Caco-2 (cell line): ENCODE measurements around the gene RETREG1. TPM values are rescaled to one million over a fixed set of nuclear protein-coding genes. Genes with fewer than 3 reads are reported as not detected.

Experiments
- BruUV-seq: library from RNA; stranded (reverse); fragments of 400-500 nt; replicated peaks from 2 replicates; lab custom pipeline; 2021; lab: Mats Ljungman, UMichigan
- CTCF ChIA-PET: fragments of 300-600 bp; sonication (Branson Sonifier 250); formaldehyde crosslinking; loops from one replicate; lab custom pipeline; 2022; ENCODE audit warnings: antibody characterized with exemption; lab: Charles Lee
- POLR2A ChIA-PET: fragments of 300-600 bp; sonication (Branson Sonifier 250); formaldehyde crosslinking; loops from one replicate; lab custom pipeline; 2022; ENCODE audit warnings: antibody characterized with exemption; lab: Charles Lee
- DNase-seq, 2 experiments: peaks; one replicate each; pipeline versions ENCODE4 v3.0.0 to v3.0.0-alpha.2; 2020 to 2022
- H3K27me3 ChIP-seq: replicated peaks from 2 replicates; pipeline ENCODE4 v1.6.0; 2011; ENCODE audit warnings: low read length; ENCODE audit not compliant: control insufficient read depth, insufficient read depth
- H3K36me3 ChIP-seq: 2 replicates; pipeline ENCODE4 v1.5.1; 2011; ENCODE audit warnings: low read length; ENCODE audit not compliant: control insufficient read depth, insufficient read depth
- H3K4me1 ChIP-seq: fragments of 250-450 bp; sonication (Bioruptor Pico); 2 replicates; pipeline ENCODE4 v1.5.1; 2020; ENCODE audit warnings: mild to moderate bottlenecking
- H3K4me3 ChIP-seq: 2 replicates; pipeline ENCODE4 v1.5.1; 2011; ENCODE audit warnings: low read depth, mild to moderate bottlenecking, control low read depth, low read length
- H3K9me3 ChIP-seq: fragments of 250-450 bp; sonication (Bioruptor Pico); 2 replicates; pipeline ENCODE4 v1.5.1; 2020; ENCODE audit warnings: mild to moderate bottlenecking, moderate library complexity
- H3K27ac Mint-ChIP-seq: one replicate; pipeline ENCODE4 v1.8.0; 2022; ENCODE audit warnings: mixed read lengths; ENCODE audit not compliant: unreplicated experiment
- H3K27me3 Mint-ChIP-seq: one replicate; pipeline ENCODE4 v1.8.0; 2022; ENCODE audit warnings: mixed read lengths; ENCODE audit not compliant: insufficient read depth, unreplicated experiment
- H3K36me3 Mint-ChIP-seq: one replicate; pipeline ENCODE4 v1.8.0; 2022; ENCODE audit warnings: mild to moderate bottlenecking, mixed read lengths; ENCODE audit not compliant: insufficient read depth, unreplicated experiment
- H3K4me1 Mint-ChIP-seq: one replicate; pipeline ENCODE4 v1.8.0; 2022; ENCODE audit warnings: low read depth, mixed read lengths; ENCODE audit not compliant: unreplicated experiment
- H3K4me3 Mint-ChIP-seq: one replicate; pipeline ENCODE4 v1.8.0; 2022; ENCODE audit warnings: mild to moderate bottlenecking, moderate library complexity, mixed read lengths; ENCODE audit not compliant: unreplicated experiment
- H3K9me3 Mint-ChIP-seq: one replicate; pipeline ENCODE4 v1.8.0; 2022; ENCODE audit warnings: mixed read lengths; ENCODE audit not compliant: unreplicated experiment
- intact Hi-C: fragments of 100-400 bp; cut with micrococcal nuclease; formaldehyde crosslinking; loops from one replicate; pipeline ENCODE4 v1.10.0; 2022; ENCODE audit not compliant: unreplicated experiment
- total RNA-seq: library from RNA; stranded (reverse); gene quantifications from 2 replicates; pipeline ENCODE4 v1.2.3, GENCODE V29; 2022
- TF ChIP-seq, protein P1 (sequence below), 2 experiments: fragments of 200-600 bp in 1 of 2; IDR thresholded peaks; 1 replicate in 1 of 2; 2 replicates in 1 of 2; pipeline versions ENCODE4 v1.5.1 to v1.8.0; 2011 to 2022; ENCODE audit warnings: antibody characterized with exemption in 1 of 2, control low read depth in 1 of 2, inconsistent platforms in 1 of 2, low read depth in 1 of 2, low read length in 1 of 2, mild to moderate bottlenecking in 1 of 2, moderate library complexity in 1 of 2; ENCODE audit not compliant: insufficient read depth in 1 of 2, severe bottlenecking in 1 of 2, unreplicated experiment in 1 of 2

Gene RETREG1
- total RNA-seq, 1 experiment from 2014 or later: 15.1 TPM

- Mint-ChIP-seq H3K9me3 (no peaks in the 10 kb centered on the region), H3K4me1 (no peaks in the 10 kb centered on the region), H3K27ac (no peak overlapping the region), H3K4me3 (no peak overlapping the region), H3K36me3 (no peaks in the 10 kb centered on the region), H3K27me3 (peaks cover 9% of the 10 kb centered on the region)
- intact Hi-C loops: no loop called here
- BruUV-seq: no TSS peak
- Histone ChIP-seq H3K4me1 (no peaks in the 10 kb centered on the region), H3K36me3 (no peaks in the 10 kb centered on the region), H3K4me3 (no peak overlapping the region), H3K9me3 (no peaks in the 10 kb centered on the region), H3K27me3 (no peaks in the 10 kb centered on the region)
- POLR2A ChIA-PET: no interaction called here
- CTCF ChIA-PET: no interaction called here
- DNase-seq: no peak
- TF ChIP-seq, protein P1, sequence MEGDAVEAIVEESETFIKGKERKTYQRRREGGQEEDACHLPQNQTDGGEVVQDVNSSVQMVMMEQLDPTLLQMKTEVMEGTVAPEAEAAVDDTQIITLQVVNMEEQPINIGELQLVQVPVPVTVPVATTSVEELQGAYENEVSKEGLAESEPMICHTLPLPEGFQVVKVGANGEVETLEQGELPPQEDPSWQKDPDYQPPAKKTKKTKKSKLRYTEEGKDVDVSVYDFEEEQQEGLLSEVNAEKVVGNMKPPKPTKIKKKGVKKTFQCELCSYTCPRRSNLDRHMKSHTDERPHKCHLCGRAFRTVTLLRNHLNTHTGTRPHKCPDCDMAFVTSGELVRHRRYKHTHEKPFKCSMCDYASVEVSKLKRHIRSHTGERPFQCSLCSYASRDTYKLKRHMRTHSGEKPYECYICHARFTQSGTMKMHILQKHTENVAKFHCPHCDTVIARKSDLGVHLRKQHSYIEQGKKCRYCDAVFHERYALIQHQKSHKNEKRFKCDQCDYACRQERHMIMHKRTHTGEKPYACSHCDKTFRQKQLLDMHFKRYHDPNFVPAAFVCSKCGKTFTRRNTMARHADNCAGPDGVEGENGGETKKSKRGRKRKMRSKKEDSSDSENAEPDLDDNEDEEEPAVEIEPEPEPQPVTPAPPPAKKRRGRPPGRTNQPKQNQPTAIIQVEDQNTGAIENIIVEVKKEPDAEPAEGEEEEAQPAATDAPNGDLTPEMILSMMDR (IDR thresholded peaks at IDR 0.05; ENCODE audit: insufficient read depth in 1 of 2, low read depth in 1 of 2, low read length in 1 of 2, severe bottlenecking in 1 of 2, unreplicated experiment in 1 of 2): no peak
These were observed 185.3 kb downstream of the RETREG1 start for GRCh38 chr5:16431490-16431889.

DNA sequence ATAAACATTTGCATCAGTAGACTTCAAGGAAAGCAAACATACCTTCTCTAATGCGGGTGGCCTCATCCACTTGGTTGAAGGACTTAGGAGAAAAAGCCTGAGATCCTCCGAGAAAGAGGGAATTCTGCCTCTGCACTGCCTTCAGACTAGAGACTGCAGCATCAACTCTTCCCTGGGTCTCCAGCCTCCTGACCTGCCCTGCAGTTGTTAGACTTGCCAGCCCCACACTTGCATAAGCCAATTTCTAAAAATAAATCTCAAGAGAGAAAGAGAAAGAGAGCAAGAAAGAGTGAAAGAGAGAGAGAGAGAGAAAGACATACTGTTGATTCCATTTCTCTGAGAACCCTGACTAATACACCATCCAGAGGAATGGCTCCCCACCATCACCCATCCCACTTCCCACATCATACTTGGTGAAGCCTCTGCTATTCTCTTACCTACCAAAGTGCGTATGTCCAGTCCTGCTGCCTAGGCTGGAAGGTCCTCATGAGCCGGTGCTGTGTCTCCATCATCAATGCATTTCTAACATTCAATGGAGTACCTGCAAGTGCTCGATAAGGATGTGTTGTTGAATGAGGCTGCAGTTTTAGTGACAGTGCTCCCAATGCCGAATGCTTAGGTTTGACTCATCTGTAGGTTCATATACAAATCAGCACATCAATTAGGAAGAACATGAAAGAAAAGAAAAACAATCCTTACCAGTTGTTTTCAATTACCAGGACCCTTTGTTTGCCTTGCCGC, 186.3 kb downstream of the RETREG1 start:
- Mint-ChIP-seq H3K4me1 (no peaks in the 10 kb centered on the region), H3K27ac (no peak overlapping the region), H3K27me3 (peaks cover 9% of the 10 kb centered on the region), H3K4me3 (no peak overlapping the region), H3K36me3 (no peaks in the 10 kb centered on the region), H3K9me3 (no peaks in the 10 kb centered on the region)
- POLR2A ChIA-PET: no interaction called here
- no peak overlapping the region for H3K4me3 ChIP-seq
- no peak for DNase-seq
- no peaks in the 10 kb centered on the region for H3K9me3 ChIP-seq
- no peaks in the 10 kb centered on the region for H3K36me3 ChIP-seq
- intact Hi-C loops: no loop called here
- CTCF ChIA-PET: no interaction called here
- H3K4me1 ChIP-seq: no peaks in the 10 kb centered on the region
- TF ChIP-seq, protein P1 (IDR thresholded peaks at IDR 0.05; ENCODE audit: insufficient read depth in 1 of 2, low read depth in 1 of 2, low read length in 1 of 2, severe bottlenecking in 1 of 2, unreplicated experiment in 1 of 2): no peak
- BruUV-seq: no TSS peak
- no peaks in the 10 kb centered on the region for H3K27me3 ChIP-seq

DNA sequence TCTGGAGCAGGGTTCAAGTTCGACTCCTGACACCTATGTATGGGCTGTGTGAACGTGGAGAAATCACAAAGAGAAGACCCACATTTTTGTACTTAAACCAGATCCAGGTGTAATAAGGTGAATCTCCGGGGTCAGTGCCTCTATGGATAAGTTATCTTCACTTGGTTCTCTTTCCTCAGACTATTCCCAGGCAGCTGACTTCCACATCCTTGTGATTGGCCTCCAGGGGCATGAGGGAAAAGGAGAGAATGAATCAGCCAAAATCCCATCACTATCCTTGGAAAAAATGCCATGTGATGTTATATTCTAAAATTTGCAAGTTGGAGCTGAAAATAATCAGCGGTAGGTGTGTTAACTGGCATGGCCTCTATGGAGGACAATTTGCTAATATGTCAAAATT, 188.4 kb downstream of the RETREG1 start:
- H3K27ac Mint-ChIP-seq: no peak overlapping the region
- Histone ChIP-seq H3K36me3 (no peaks in the 10 kb centered on the region), H3K9me3 (no peaks in the 10 kb centered on the region), H3K27me3 (no peaks in the 10 kb centered on the region), H3K4me3 (no peak overlapping the region), H3K4me1 (no peaks in the 10 kb centered on the region)
- H3K4me1 Mint-ChIP-seq: peaks cover under 1% of the 10 kb centered on the region
- ChIA-PET POLR2A (no interaction called here), CTCF (no interaction called here)
- H3K36me3 Mint-ChIP-seq: no peaks in the 10 kb centered on the region
- no peak for DNase-seq
- peaks cover 9% of the 10 kb centered on the region for H3K27me3 Mint-ChIP-seq
- H3K4me3 Mint-ChIP-seq: no peak overlapping the region
- TF ChIP-seq, protein P1 (IDR thresholded peaks at IDR 0.05; ENCODE audit: insufficient read depth in 1 of 2, low read depth in 1 of 2, low read length in 1 of 2, severe bottlenecking in 1 of 2, unreplicated experiment in 1 of 2): no peak
- BruUV-seq: no TSS peak
- no peaks in the 10 kb centered on the region for H3K9me3 Mint-ChIP-seq
- intact Hi-C loops: no loop called here
